SU-DHL-6 (cell line): ENCODE data around the gene SLC48A1.

ENCODE experiments used
- H2AFZ ChIP-seq: fragments of 200-600 bp; sonication (generic); 2 replicates; pipeline ENCODE4 v1.6.1; 2014; ENCODE audit warnings: low read depth, mild to moderate bottlenecking, moderate library complexity, mixed read lengths, antibody characterized with exemption, low read length; ENCODE audit not compliant: severe bottlenecking
- H3F3A ChIP-seq: fragments of 200-600 bp; shearing (Covaris generic); 2 replicates; pipeline ENCODE4 v1.6.0; 2016; ENCODE audit warnings: antibody characterized with exemption, mild to moderate bottlenecking; ENCODE audit not compliant: insufficient read depth
- H3K27ac ChIP-seq: fragments of 200-600 bp; sonication (generic); 2 replicates; pipeline ENCODE4 v1.5.1; 2016; ENCODE audit warnings: low read depth, mild to moderate bottlenecking, low read length, moderate library complexity, mixed read lengths
- H3K27me3 ChIP-seq: fragments of 200-600 bp; sonication (generic), shearing (Covaris generic); 2 replicates; pipeline ENCODE4 v1.6.0; 2014; ENCODE audit warnings: mild to moderate bottlenecking, low read length
- H3K36me3 ChIP-seq: fragments of 200-600 bp; sonication (generic); 2 replicates; pipeline ENCODE4 v1.6.1; 2014; ENCODE audit warnings: mild to moderate bottlenecking, low read length, mixed read lengths
- H3K4me2 ChIP-seq: fragments of 300-600, 200-600 bp; shearing (Covaris generic), sonication (generic); 2 replicates; pipeline ENCODE4 v1.6.0; 2014; ENCODE audit warnings: low read length, low read depth, mild to moderate bottlenecking; ENCODE audit not compliant: poor library complexity, severe bottlenecking
- H3K4me3 ChIP-seq: fragments of 200-600 bp; sonication (generic); 2 replicates; pipeline ENCODE4 v1.5.1; 2014; ENCODE audit warnings: antibody characterized with exemption, low read length, mild to moderate bottlenecking, mixed read lengths; ENCODE audit not compliant: insufficient read depth, poor library complexity, severe bottlenecking
- H3K79me2 ChIP-seq: fragments of 200-600 bp; sonication (generic); 2 replicates; pipeline ENCODE4 v1.6.1; 2014; ENCODE audit warnings: mild to moderate bottlenecking, low read length, moderate library complexity; ENCODE audit not compliant: insufficient read depth
- H3K9ac ChIP-seq: fragments of 200-600 bp; sonication (generic); 2 replicates; pipeline ENCODE4 v1.7.0; 2014; ENCODE audit warnings: mild to moderate bottlenecking, low read length
- H3K9me2 ChIP-seq: fragments of 200-600 bp; sonication (generic); replicated peaks from 2 replicates; pipeline ENCODE4 v1.6.1; 2014; ENCODE audit warnings: low read length; ENCODE audit not compliant: insufficient read depth
- H3K9me3 ChIP-seq: fragments of 200-600 bp; sonication (generic); 2 replicates; pipeline ENCODE4 v1.6.1; 2014; ENCODE audit warnings: low read length, mixed read lengths; ENCODE audit not compliant: insufficient read depth
- H4K20me1 ChIP-seq: fragments of 200-600 bp; sonication (generic); 2 replicates; pipeline ENCODE4 v1.6.1; 2014; ENCODE audit warnings: low read depth, mild to moderate bottlenecking, antibody characterized with exemption, low read length, moderate library complexity, mixed read lengths
- CTCF ChIP-seq: fragments of 200-600 bp; sonication (generic); IDR thresholded peaks from one replicate; pipeline ENCODE4 v1.5.1; 2017; ENCODE audit warnings: antibody characterized with exemption, mild to moderate bottlenecking, low read length, moderate library complexity; ENCODE audit not compliant: insufficient read depth, poor library complexity, severe bottlenecking
- EZH2phosphoT487 ChIP-seq: fragments of 200-600 bp; sonication (generic), shearing (Covaris generic); conservative IDR thresholded peaks from 2 replicates; pipeline ENCODE4 v1.6.1; 2018; ENCODE audit warnings: mild to moderate bottlenecking, antibody characterized with exemption, low read length, moderate library complexity, mixed read lengths

The SLC48A1 gene

GRCh38 chr12:47818467-47819137, 45.6 kb downstream of the SLC48A1 start:
- peaks cover 11% of the 10 kb centered on the region; the same call in 1 of the 2 replicates for H3F3A ChIP-seq
- 0 out of 2 replicates have a peak, but pooled peaks cover 4% of the 10 kb centered on the region for H3K36me3 ChIP-seq
- no peaks in the 10 kb centered on the region for H3K27me3 ChIP-seq
- H3K9me2 ChIP-seq, result no peaks in the 10 kb centered on the region
- no peaks in the 10 kb centered on the region for H4K20me1 ChIP-seq
- TF ChIP-seq EZH2phosphoT487, result no peak
- TF ChIP-seq CTCF, result no peak
- peak overlapping the region; percentile 71 for H3K4me2 ChIP-seq
- H2AFZ ChIP-seq, result no peak overlapping the region
- peak overlapping the region; percentile 69 for H3K4me3 ChIP-seq
- peak overlapping the region; percentile 74 for H3K9ac ChIP-seq
- peak overlapping the region; percentile 68 for H3K27ac ChIP-seq
- no peaks in the 10 kb centered on the region for H3K9me3 ChIP-seq
- H3K79me2 ChIP-seq, result peaks cover 53% of the 10 kb centered on the region

- H3K79me2 ChIP-seq, result peaks cover 48% of the 10 kb centered on the region
- peak overlapping the region; percentile 71 for H3K4me2 ChIP-seq
- H3K9me2 ChIP-seq, result no peaks in the 10 kb centered on the region
- no peak overlapping the region for H2AFZ ChIP-seq
- H3K9ac ChIP-seq, result peak overlapping the region; percentile 74
- no peaks in the 10 kb centered on the region for H3K9me3 ChIP-seq
- TF ChIP-seq EZH2phosphoT487 (no peak), CTCF (peak; percentile 23)
- no peaks in the 10 kb centered on the region for H3K27me3 ChIP-seq
- peak overlapping the region; percentile 68 for H3K27ac ChIP-seq
- H3K36me3 ChIP-seq, result 0 out of 2 replicates have a peak, but pooled peaks cover 4% of the 10 kb centered on the region
- peaks cover 10% of the 10 kb centered on the region; the same call in 1 of the 2 replicates for H3F3A ChIP-seq
- H4K20me1 ChIP-seq, result no peaks in the 10 kb centered on the region
- peak overlapping the region; percentile 69 for H3K4me3 ChIP-seq
Measured at GRCh38 chr12:47819138-47819895, 46.3 kb downstream of the SLC48A1 start.

- no peaks in the 10 kb centered on the region for H3K36me3 ChIP-seq
- no peaks in the 10 kb centered on the region for H3K9me2 ChIP-seq
- H3K4me2 ChIP-seq, result peak within 1 kb of the TSS; percentile 71
- no peaks in the 10 kb centered on the region for H4K20me1 ChIP-seq
- H3K79me2 ChIP-seq, result peaks cover 40% of the 10 kb centered on the region
- H3K9ac ChIP-seq, result peak within 1 kb of the TSS; percentile 74
- H3K27me3 ChIP-seq, result no peaks in the 10 kb centered on the region
- peak within 1 kb of the TSS; percentile 69 for H3K4me3 ChIP-seq
- H2AFZ ChIP-seq, result peak within 1 kb of the TSS; percentile 44
- H3K27ac ChIP-seq, result peak within 1 kb of the TSS; percentile 68
- peaks cover 12% of the 10 kb centered on the region for H3F3A ChIP-seq
- H3K9me3 ChIP-seq, result no peaks in the 10 kb centered on the region
- TF ChIP-seq CTCF, result no peak
- no peak for TF ChIP-seq EZH2phosphoT487
Measured at GRCh38 chr12:47819896-47820630, 47.0 kb downstream of the SLC48A1 start, which contains the start of gene HDAC7. Gene HDAC7, minus strand, starts transcription at chr12:47819903. Its CDS starts 118 bp downstream, at chr12:47819785.
